K562 treated with DMSO at 1 percent for 12 hours (cell line): Measurements from ENCODE around the gene GAGE12H. TPM values are rescaled to one million over a fixed set of nuclear protein-coding genes. Genes with fewer than 3 reads are reported as not detected.

ENCODE experiments used
- total RNA-seq: library from RNA; unstranded; fragments of 300-600 nt; gene quantifications from 2 replicates; pipeline ENCODE4 v1.2.3, GENCODE V29; 2022; ENCODE audit not compliant: insufficient read depth

Gene GAGE12H
- not detected in 2 replicates for total RNA-seq

GRCh38 chrX:49579649-49580048 lies at the start of gene GAGE12H:
Gene GAGE12H, plus strand, starts transcription at chrX:49579949. Its CDS starts 1,155 bp downstream, at chrX:49581104.

GRCh38 chrX:49531877-49532276 lies 47.9 kb upstream of the GAGE12H start, which contains the start of gene GAGE12C:
Gene GAGE12C, plus strand, starts transcription at chrX:49532177. Its CDS starts 1,155 bp downstream, at chrX:49533332.

GRCh38 chrX:49541433-49541832 lies 38.3 kb upstream of the GAGE12H start, which contains the start of gene GAGE12D:
Gene GAGE12D, plus strand, starts transcription at chrX:49541733. Its CDS starts 1,155 bp downstream, at chrX:49542888.

GRCh38 chrX:49550989-49551388 lies 28.8 kb upstream of the GAGE12H start, which contains the start of gene GAGE12E:
Gene GAGE12E, plus strand, starts transcription at chrX:49551289. Its CDS starts 1,155 bp downstream, at chrX:49552444.

GRCh38 chrX:49560542-49560941 lies 19.2 kb upstream of the GAGE12H start, which contains the start of gene GAGE12F:
Gene GAGE12F, plus strand, starts transcription at chrX:49560842. Its CDS starts 1,155 bp downstream, at chrX:49561997.

DNA sequence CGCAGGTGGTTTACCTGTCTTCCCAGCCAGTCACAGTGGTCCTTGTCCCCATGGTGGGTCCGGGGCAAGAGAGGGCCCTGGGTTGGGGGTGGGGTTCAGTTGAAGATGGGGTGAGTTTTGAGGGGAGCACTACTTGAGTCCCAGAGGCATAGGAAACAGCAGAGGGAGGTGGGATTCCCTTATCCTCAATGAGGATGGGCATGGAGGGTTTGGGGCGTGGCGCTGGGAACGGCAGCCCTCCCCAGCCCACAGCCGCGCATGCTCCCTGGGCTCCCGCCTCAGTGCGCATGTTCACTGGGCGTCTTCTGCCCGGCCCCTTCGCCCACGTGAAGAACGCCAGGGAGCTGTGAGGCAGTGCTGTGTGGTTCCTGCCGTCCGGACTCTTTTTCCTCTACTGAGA lies 9.6 kb upstream of the GAGE12H start, which contains the start of gene GAGE12G:
TSS of gene GAGE12G (plus strand) at position 301 of the 400 bp plus-strand sequence. CDS start 1,155 bp downstream, outside the sequence.

DNA sequence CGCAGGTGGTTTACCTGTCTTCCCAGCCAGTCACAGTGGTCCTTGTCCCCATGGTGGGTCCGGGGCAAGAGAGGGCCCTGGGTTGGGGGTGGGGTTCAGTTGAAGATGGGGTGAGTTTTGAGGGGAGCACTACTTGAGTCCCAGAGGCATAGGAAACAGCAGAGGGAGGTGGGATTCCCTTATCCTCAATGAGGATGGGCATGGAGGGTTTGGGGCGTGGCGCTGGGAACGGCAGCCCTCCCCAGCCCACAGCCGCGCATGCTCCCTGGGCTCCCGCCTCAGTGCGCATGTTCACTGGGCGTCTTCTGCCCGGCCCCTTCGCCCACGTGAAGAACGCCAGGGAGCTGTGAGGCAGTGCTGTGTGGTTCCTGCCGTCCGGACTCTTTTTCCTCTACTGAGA lies 9.4 kb downstream of the GAGE12H start, which contains the start of gene GAGE2A:
TSS of gene GAGE2A (plus strand) at position 301 of the 400 bp plus-strand sequence. CDS start 1,155 bp downstream, outside the sequence.

GRCh38 chrX:49598720-49599119 lies 19.0 kb downstream of the GAGE12H start, which contains the start of gene GAGE1:
Gene GAGE1, plus strand, starts transcription at chrX:49599020. Its CDS starts 1,155 bp downstream, at chrX:49600175.

Other genes with a start within 250 kb of the GAGE12H start
- gene GAGE13, start 248.4 kb upstream of the GAGE12H start, total RNA-seq = 5.3 TPM in 1 of 2 replicates, not detected in the other
- not detected in 2 replicates for gene GAGE12C, start 47.8 kb upstream of the GAGE12H start, total RNA-seq
- not detected in 2 replicates for gene GAGE12D, start 38.2 kb upstream of the GAGE12H start, total RNA-seq
- gene GAGE12E, start 28.7 kb upstream of the GAGE12H start, total RNA-seq = not detected in 2 replicates
- not detected in 2 replicates for gene GAGE12F, start 19.1 kb upstream of the GAGE12H start, total RNA-seq
- gene GAGE12G, start 9.5 kb upstream of the GAGE12H start, total RNA-seq = not detected in 2 replicates
- 16.8 and 16.9 TPM in 2 replicates for gene GAGE2A, start 9.5 kb downstream of the GAGE12H start, total RNA-seq
- gene GAGE1, start 19.1 kb downstream of the GAGE12H start, total RNA-seq = 15.9 and 35.7 TPM in 2 replicates
- gene PAGE1, start 116.0 kb downstream of the GAGE12H start, total RNA-seq = 61.2 and 93.3 TPM in 2 replicates
- gene PAGE4, start 249.4 kb downstream of the GAGE12H start, total RNA-seq = 9.2 and 24.4 TPM in 2 replicates